IPS DF 4.7 (cell line): Measurements from ENCODE around the gene SERPINB10.
"Not testable (repeated sequence)": the region's sequence is repeated elsewhere in the genome, so short reads cannot be mapped to it uniquely, and the experiment has no call there.

Source experiments
- DNase-seq: peaks from one replicate; pipeline ENCODE4 v3.0.0-alpha.2; 2013; ENCODE audit warnings: low spot score; ENCODE audit errors: extremely low read depth

The SERPINB10 gene

DNA sequence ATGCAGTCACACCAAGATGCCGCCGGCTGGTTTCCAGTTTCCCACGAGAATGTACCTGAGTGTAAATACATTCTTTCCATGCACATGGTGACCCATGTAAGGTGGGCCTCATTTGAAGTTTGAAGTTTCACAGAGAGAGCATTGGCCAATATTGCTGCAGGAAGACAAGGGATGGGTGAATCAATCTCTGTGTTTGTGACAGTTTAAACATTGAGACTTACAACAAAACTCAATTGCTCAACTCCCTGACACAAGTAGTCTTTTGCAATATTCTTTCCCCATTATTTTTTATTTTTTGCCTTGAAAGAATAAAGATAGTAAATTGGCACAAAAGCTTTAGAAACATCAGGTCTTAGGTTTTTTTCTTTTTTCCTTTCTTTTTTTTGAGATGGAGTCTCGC lies 15.2 kb upstream of the SERPINB10 start:
- no peak for DNase-seq

DNA sequence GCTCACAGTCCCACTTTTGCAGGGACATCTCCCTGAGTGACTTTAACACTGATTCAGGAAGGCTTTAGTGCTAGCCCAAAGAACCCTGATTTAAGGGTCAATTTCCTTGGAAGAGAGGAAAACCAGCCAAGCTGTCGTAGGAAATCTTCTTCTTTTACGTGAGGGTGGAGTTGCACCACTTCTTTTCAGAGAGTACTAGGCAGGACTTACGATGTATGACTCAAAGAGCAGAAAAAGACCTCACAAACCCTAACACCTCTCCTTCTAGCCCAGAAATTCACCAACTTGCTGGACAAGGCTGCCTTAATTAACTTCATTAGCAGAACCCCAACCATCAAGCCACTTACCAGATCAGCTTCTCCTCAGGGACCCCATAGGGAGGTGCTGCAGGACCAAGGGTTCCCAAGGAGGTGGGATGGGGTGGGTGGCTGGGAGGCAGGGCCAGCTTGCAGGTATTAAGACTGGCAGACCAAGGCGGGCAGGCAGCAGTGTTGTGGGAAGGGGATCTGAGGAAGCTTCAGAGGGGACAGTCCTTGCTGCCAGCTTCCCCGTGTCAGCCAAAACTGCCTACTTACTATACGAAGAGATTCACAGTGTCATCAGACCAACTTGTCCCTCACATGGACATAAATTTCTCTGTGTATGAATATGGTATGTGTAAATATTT lies 13.5 kb upstream of the SERPINB10 start:
- no peak for DNase-seq

- no peak for DNase-seq
Observed at GRCh38 chr18:63895190-63895589, 12.6 kb upstream of the SERPINB10 start.

DNA sequence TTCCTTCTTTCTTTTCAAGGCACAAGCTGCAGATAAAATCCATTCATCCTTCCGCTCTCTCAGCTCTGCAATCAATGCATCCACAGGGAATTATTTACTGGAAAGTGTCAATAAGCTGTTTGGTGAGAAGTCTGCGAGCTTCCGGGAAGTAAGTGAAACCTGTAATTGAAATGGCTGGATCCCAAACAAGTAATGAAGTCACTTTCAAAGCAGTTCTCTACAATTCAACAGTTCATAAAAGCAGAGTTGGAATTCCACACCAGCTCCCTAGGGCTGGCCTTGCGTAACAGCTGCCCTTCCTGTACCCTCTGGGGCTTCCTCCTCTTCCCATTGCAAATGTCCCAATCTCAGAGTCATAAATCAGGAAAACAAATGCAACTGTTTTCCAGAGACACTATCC lies 10.7 kb upstream of the SERPINB10 start:
- DNase-seq: no peak

- DNase-seq: no peak
Observed at GRCh38 chr18:63899206-63899605, 8.6 kb upstream of the SERPINB10 start.

- DNase-seq: no peak
Observed at GRCh38 chr18:63903851-63904570, 3.7 kb upstream of the SERPINB10 start.

GRCh38 chr18:63904694-63905093 lies 3.1 kb upstream of the SERPINB10 start:
- no peak for DNase-seq

GRCh38 chr18:63905361-63905760 lies 2.4 kb upstream of the SERPINB10 start:
- no peak for DNase-seq

DNA sequence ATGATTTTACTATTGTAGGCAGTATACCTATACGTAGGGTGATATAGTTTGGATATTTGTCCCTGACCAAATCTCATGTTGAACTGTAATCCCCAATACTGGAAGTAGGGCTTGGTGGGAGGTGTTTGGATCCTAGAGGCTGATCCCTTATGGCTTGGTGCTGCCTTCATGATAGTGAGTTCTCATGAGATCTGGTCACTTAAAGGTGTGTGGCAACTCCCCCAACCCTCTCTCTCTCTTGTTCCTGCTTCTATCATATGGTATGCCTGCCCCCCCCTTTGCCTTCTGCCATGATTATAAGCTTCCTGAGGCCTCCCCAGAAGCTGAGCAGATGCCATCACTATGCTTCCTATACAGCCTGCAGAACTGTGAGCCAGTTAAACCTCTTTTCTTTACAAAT lies 1.7 kb upstream of the SERPINB10 start:
- DNase-seq: no peak

DNA sequence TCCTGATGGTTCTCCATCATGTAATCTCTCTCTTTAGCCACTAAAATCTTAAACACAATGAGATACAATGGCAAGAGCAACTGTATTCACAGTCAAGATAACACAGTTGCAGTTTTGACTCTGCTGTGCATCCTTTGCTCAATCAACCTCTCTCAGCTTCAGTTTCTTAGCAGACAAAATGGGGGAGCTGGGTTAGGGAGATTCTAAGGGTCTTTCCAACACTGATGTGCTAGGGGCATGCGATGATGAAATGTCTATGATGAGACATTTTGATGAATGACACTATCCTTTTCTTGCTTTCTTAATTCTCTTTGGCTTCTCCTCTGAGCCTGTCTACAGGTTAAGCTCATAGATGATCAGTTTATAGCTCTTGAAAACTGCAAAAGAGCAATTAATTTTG lies 1.1 kb downstream of the SERPINB10 start:
- DNase-seq: no peak

DNA sequence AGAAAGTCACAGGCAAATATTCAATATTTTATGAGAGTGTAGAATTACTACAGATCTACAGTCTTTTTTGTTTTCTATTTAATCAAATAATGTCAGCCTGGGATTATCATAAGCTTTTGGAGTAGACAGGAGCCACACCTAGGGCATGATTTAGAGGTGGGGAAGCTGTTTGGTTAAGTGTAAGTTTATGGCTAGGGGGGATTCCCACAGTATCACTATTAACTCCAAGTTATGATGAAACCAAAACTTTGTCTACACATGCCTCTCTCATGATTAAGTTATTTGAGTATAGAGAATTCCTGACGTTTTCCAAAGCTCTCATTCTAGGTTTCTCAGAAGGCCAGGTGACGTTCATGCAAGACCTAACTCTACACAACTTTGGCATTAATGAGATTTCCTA lies 2.1 kb downstream of the SERPINB10 start:
- no peak for DNase-seq

- DNase-seq: no peak
Observed at GRCh38 chr18:63917817-63918216, 10.1 kb downstream of the SERPINB10 start.

GRCh38 chr18:63922049-63922448 lies 14.3 kb downstream of the SERPINB10 start:
- no peak for DNase-seq

- DNase-seq: no peak
Observed at GRCh38 chr18:63924551-63924950, 16.8 kb downstream of the SERPINB10 start.

GRCh38 chr18:63928331-63928730 lies 20.6 kb downstream of the SERPINB10 start:
- no peak for DNase-seq

- not testable (repeated sequence) for DNase-seq
Observed at GRCh38 chr18:63929369-63929768, 21.6 kb downstream of the SERPINB10 start.

GRCh38 chr18:63930773-63931354 lies 23.1 kb downstream of the SERPINB10 start:
- no peak for DNase-seq

GRCh38 chr18:63936156-63936931 lies 28.6 kb downstream of the SERPINB10 start:
- peak; percentile 74 for DNase-seq

DNA sequence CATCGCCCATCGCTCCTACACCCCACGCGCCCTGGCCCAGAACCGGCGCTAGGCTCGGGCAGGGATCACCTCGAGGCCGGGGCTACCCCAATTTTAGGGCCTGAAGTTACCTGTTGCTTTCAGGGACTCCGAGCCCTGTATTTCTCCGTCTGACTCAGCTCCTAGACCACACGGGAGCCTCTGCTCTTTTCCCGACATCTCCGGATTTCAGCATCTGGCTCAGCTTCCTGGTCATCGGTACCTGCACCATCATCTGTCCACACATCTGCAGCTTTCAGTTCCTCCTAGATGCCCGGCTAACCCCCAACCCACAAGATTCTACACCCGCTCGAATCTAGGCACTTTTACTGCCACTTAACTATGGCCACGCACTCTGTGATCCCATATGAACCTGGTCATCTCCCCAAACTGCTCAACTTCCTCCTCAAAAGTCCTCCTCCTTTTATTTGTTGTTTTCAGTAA lies 29.2 kb downstream of the SERPINB10 start:
- DNase-seq: no peak

- no peak for DNase-seq
Observed at GRCh38 chr18:63940008-63940407, 32.2 kb downstream of the SERPINB10 start.

- not testable (repeated sequence) for DNase-seq
Observed at GRCh38 chr18:63940543-63941050, 32.8 kb downstream of the SERPINB10 start.
